PC-3 (cell line): ENCODE results near the gene ZDHHC24.

Experiments used
- CTCF ChIP-seq: fragments of 300-600 bp; sonication (generic); conservative IDR thresholded peaks from 2 replicates; pipeline ENCODE4 v1.5.1; 2017; ENCODE audit warnings: antibody characterized with exemption, low read depth, mild to moderate bottlenecking, low read length
- EZH2 ChIP-seq: fragments of 300-600 bp; sonication (generic); IDR thresholded peaks from one replicate; pipeline ENCODE4 v1.6.1; 2017; ENCODE audit warnings: antibody characterized with exemption, mild to moderate bottlenecking, low read length; ENCODE audit not compliant: unreplicated experiment
- EZH2phosphoT487 ChIP-seq: fragments of 300-600 bp; sonication (generic); IDR thresholded peaks from 2 replicates; pipeline ENCODE4 v1.6.1; 2018; ENCODE audit warnings: mild to moderate bottlenecking, antibody characterized with exemption, low read length, borderline replicate concordance

- TF ChIP-seq CTCF (no peak), EZH2 (no peak), EZH2phosphoT487 (no peak)
Measured at GRCh38 chr11:66476841-66477251, 69.0 kb downstream of the ZDHHC24 start.
